ENCODE measurements around the gene TSPO2. TPM values are rescaled to one million over a fixed set of nuclear protein-coding genes. Genes with fewer than 3 reads are reported as not detected.
A peak's percentile ranks its signal among the peaks of the same experiment; 100 is the strongest.
"Not testable (repeated sequence)": the region's sequence is repeated elsewhere in the genome, so short reads cannot be mapped to it uniquely, and the experiment has no call there.

The TSPO2 gene
- polyA plus RNA-seq (ENCODE audit: insufficient read length): 0.76 TPM
- long read RNA-seq, donor 1: 0 reads
- long read RNA-seq, donor 2: 0 reads
- long read RNA-seq, donor 3: 0 reads
- long read RNA-seq, donor 4: 0 reads
- long read RNA-seq, donor 5: 0 reads
- long read RNA-seq, donor 6: 0 reads
- long read RNA-seq, donor 7: 0 reads
- long read RNA-seq, donor 8: 0 reads

- no peak for DNase-seq
These were observed at the start of gene TSPO2 for GRCh38 chr6:41042226-41043055. TSPO2 (plus strand) TSS chr6:41042467; CDS start chr6:41042986, 519 bp downstream.

- no peak for DNase-seq
These were observed 49.5 kb upstream of the TSPO2 start for GRCh38 chr6:40992746-40993145.

GRCh38 chr6:40996591-40997233 lies 45.6 kb upstream of the TSPO2 start:
- DNase-seq: peak; percentile 62

GRCh38 chr6:40997234-40997957 lies 44.9 kb upstream of the TSPO2 start:
- no peak for DNase-seq

GRCh38 chr6:40998661-40999060 lies 43.6 kb upstream of the TSPO2 start:
- no peak for DNase-seq

GRCh38 chr6:40999569-40999968 lies 42.7 kb upstream of the TSPO2 start:
- no peak for DNase-seq

- no peak for DNase-seq
These were observed 42.0 kb upstream of the TSPO2 start for GRCh38 chr6:41000248-41000647.

GRCh38 chr6:41002168-41002567 lies 40.1 kb upstream of the TSPO2 start:
- DNase-seq: no peak

- not testable (repeated sequence) for DNase-seq
These were observed 36.0 kb upstream of the TSPO2 start for GRCh38 chr6:41006217-41006616.

GRCh38 chr6:41006980-41007379 lies 35.3 kb upstream of the TSPO2 start:
- DNase-seq: not testable (repeated sequence)

GRCh38 chr6:41008011-41008410 lies 34.3 kb upstream of the TSPO2 start:
- DNase-seq: no peak

GRCh38 chr6:41009669-41010068 lies 32.6 kb upstream of the TSPO2 start:
- DNase-seq: no peak

GRCh38 chr6:41011673-41012072 lies 30.6 kb upstream of the TSPO2 start:
- DNase-seq: no peak

GRCh38 chr6:41013466-41014153 lies 28.7 kb upstream of the TSPO2 start:
- no peak for DNase-seq

GRCh38 chr6:41014780-41015179 lies 27.5 kb upstream of the TSPO2 start:
- no peak for DNase-seq

- not testable (repeated sequence) for DNase-seq
These were observed 26.4 kb upstream of the TSPO2 start for GRCh38 chr6:41015860-41016259.

- no peak for DNase-seq
These were observed 24.6 kb upstream of the TSPO2 start for GRCh38 chr6:41017663-41018062.

GRCh38 chr6:41021832-41022231 lies 20.4 kb upstream of the TSPO2 start:
- DNase-seq: no peak

- no peak for DNase-seq
These were observed 20.0 kb upstream of the TSPO2 start for GRCh38 chr6:41022294-41022693.

GRCh38 chr6:41023114-41023513 lies 19.2 kb upstream of the TSPO2 start:
- no peak for DNase-seq

- DNase-seq: no peak
These were observed 16.2 kb upstream of the TSPO2 start for GRCh38 chr6:41025966-41026530.

GRCh38 chr6:41027241-41027640 lies 15.0 kb upstream of the TSPO2 start:
- no peak for DNase-seq

Data from left kidney (tissue), 8 donors.